ENCODE data around the gene NRTN. TPM values are rescaled to one million over a fixed set of nuclear protein-coding genes. Genes with fewer than 3 reads are reported as not detected.

NRTN gene
- total RNA-seq, 4 donors from 2014 or later = not detected

GRCh38 chr19:5786593-5787408 is 18.1 kb upstream of the NRTN start:
- H3K4me1 ChIP-seq = peaks cover 0 to 9% (median 2%) of the 10 kb centered on the region in 4 donors
- 89 to 92% methylated on average over 40 to 44 of the region's 44 CpGs for WGBS, 2 donors
- H3K9me3 ChIP-seq = no peaks in the 10 kb centered on the region
- no peak overlapping the region for H3K4me3 ChIP-seq
- DNase-seq (ENCODE audit: low spot score in 2 of 2) = no peak
- TF ChIP-seq, protein P1, sequence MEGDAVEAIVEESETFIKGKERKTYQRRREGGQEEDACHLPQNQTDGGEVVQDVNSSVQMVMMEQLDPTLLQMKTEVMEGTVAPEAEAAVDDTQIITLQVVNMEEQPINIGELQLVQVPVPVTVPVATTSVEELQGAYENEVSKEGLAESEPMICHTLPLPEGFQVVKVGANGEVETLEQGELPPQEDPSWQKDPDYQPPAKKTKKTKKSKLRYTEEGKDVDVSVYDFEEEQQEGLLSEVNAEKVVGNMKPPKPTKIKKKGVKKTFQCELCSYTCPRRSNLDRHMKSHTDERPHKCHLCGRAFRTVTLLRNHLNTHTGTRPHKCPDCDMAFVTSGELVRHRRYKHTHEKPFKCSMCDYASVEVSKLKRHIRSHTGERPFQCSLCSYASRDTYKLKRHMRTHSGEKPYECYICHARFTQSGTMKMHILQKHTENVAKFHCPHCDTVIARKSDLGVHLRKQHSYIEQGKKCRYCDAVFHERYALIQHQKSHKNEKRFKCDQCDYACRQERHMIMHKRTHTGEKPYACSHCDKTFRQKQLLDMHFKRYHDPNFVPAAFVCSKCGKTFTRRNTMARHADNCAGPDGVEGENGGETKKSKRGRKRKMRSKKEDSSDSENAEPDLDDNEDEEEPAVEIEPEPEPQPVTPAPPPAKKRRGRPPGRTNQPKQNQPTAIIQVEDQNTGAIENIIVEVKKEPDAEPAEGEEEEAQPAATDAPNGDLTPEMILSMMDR (IDR thresholded peaks at IDR 0.05) = no peak
- TF ChIP-seq EP300 (IDR thresholded peaks at IDR 0.05) (no peak), POLR2A (IDR thresholded peaks at IDR 0.05) (no peak)
- no peaks in the 10 kb centered on the region for H3K27me3 ChIP-seq
- peaks cover 3 to 75% (median 21%) of the 10 kb centered on the region in 3 donors for H3K36me3 ChIP-seq
- no peak overlapping the region for H3K27ac ChIP-seq

DNA sequence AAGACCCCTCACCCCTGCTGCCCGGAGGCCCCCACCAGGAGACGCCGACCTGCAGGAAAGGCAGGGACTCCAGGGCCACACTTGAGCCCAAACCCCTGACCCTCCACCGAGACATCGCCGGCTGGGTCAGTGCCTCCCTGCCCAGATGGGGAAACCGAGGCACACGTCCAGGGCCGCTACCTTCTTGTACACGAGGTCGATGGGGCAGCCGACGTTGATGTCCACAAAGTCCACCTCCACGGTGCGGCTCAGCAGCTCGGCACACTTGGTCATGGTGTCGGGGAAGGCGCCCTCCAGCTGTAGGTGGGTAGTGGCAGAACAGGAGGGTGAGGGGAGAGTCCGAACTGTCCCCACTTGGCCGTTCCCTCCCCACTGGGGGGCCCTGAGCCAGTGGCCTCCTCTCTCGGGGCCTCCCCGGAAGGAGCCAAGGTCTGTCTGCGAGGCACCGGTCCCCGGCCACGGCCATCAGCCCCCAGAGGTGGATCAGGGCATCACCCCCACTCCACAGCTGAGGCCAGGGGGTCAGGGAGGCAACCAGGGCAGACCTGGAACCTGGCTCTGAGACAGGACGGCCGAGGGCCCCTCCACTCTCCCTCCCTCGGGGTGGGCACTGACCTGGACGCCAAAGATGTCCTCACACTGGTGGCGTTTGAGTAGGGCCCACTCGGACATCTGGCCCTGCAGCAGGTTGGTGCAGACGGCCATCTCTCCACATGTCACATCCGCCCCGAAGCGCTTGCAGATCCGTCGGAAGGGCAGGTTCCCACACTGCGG is 17.3 kb upstream of the NRTN start:
- Histone ChIP-seq H3K27ac (no peak overlapping the region), H3K27me3 (no peaks in the 10 kb centered on the region), H3K4me3 (no peak overlapping the region), H3K4me1 (peaks cover 0 to 9% (median 2%) of the 10 kb centered on the region in 4 donors), H3K9me3 (no peaks in the 10 kb centered on the region), H3K36me3 (peaks cover 3 to 73% (median 21%) of the 10 kb centered on the region in 3 donors)
- DNase-seq (ENCODE audit: low spot score in 2 of 2) = no peak
- TF ChIP-seq EP300 (IDR thresholded peaks at IDR 0.05) (no peak), POLR2A (IDR thresholded peaks at IDR 0.05) (no peak)
- TF ChIP-seq, protein P1 (IDR thresholded peaks at IDR 0.05) = no peak
- 90 to 96% methylated on average over 15 to 33 of the region's 39 CpGs for WGBS, 2 donors

GRCh38 chr19:5788422-5788821 is 16.4 kb upstream of the NRTN start:
- no peak overlapping the region for H3K4me3 ChIP-seq
- no peak for DNase-seq (ENCODE audit: low spot score in 2 of 2)
- H3K27me3 ChIP-seq = no peaks in the 10 kb centered on the region
- WGBS, 2 donors = 92 to 95% methylated on average over 5 of the region's 5 CpGs
- no peak overlapping the region for H3K27ac ChIP-seq
- peaks cover 0 to 9% (median 2%) of the 10 kb centered on the region in 4 donors for H3K4me1 ChIP-seq
- TF ChIP-seq POLR2A (IDR thresholded peaks at IDR 0.05) (no peak), EP300 (IDR thresholded peaks at IDR 0.05) (no peak)
- TF ChIP-seq, protein P1 (IDR thresholded peaks at IDR 0.05) = no peak
- peaks cover 3 to 67% (median 21%) of the 10 kb centered on the region in 3 donors for H3K36me3 ChIP-seq
- H3K9me3 ChIP-seq = no peaks in the 10 kb centered on the region

DNA sequence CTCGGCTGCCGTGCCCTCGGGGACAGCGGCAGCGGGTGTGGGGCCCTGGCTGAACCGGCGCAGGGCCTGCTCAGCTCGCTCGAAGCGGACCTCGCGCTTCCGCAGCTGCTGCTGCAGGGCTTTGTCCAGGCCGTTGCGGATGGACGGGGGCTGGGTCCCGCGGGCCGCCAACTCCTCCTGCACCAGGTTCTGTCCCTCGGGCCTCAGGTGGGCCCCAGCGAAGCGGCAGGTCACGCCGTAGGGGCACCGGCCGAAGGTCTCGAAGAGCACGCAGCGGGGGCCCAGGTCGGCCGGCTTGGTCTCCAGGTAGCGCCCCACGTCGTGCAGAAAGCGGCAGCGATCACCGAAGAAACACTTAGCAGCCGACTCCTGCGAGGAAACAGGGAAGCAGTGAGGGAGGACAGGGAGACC is 15.5 kb upstream of the NRTN start:
- no peak overlapping the region for H3K4me3 ChIP-seq
- TF ChIP-seq, protein P1 (IDR thresholded peaks at IDR 0.05) = no peak
- TF ChIP-seq EP300 (IDR thresholded peaks at IDR 0.05) (no peak), POLR2A (IDR thresholded peaks at IDR 0.05) (no peak)
- H3K36me3 ChIP-seq = peaks cover 3 to 57% (median 21%) of the 10 kb centered on the region in 3 donors
- no peak overlapping the region for H3K27ac ChIP-seq
- H3K4me1 ChIP-seq = peaks cover 0 to 9% (median 2%) of the 10 kb centered on the region in 4 donors
- H3K27me3 ChIP-seq = no peaks in the 10 kb centered on the region
- no peak for DNase-seq (ENCODE audit: low spot score in 2 of 2)
- 94 to 96% methylated on average over 33 to 36 of the region's 39 CpGs for WGBS, 2 donors
- H3K9me3 ChIP-seq = no peaks in the 10 kb centered on the region
